ENCODE data around the gene TMEM255B. TPM values are rescaled to one million over a fixed set of nuclear protein-coding genes. Genes with fewer than 3 reads are reported as not detected.

The TMEM255B gene
- total and polyA plus RNA-seq, 2 donors (not counting 3 experiments of a cell fraction or from before 2014, with no cell fraction given), result 105 to 121 TPM

GRCh38 chr13:113770441-113770840 lies 11.4 kb downstream of the TMEM255B start:
- no peaks in the 10 kb centered on the region for H3K27me3 ChIP-seq (ENCODE audit: control insufficient read depth in 2 of 2, insufficient read depth in 2 of 2, low read length in 2 of 2)
- no peaks in the 10 kb centered on the region for H3K9me1 ChIP-seq (replicated peaks; ENCODE audit: control insufficient read depth, extremely low read depth, insufficient read depth, low read length)
- H4K20me1 ChIP-seq (replicated peaks; ENCODE audit: control insufficient read depth, extremely low read depth, insufficient read depth, low read length), result no peaks in the 10 kb centered on the region
- dilution Hi-C loops (cut with MboI; ENCODE audit: extremely low pct_ligation_motif_present, low sequenced_read_pairs), result no loop called here
- no peaks in the 10 kb centered on the region for H3K9me3 ChIP-seq (replicated peaks; ENCODE audit: control insufficient read depth, insufficient read depth, low read length)
- no peak for DNase-seq (ENCODE audit: low read depth, low spot score)
- H3K4me3 ChIP-seq (replicated peaks in 1 of 3; ENCODE audit: insufficient read depth in 1 of 3, low read depth in 1 of 3, low read length in 3 of 3), result no peak overlapping the region
- CTCF ChIA-PET, result interaction anchor here (1.4 kb wide), 1 partner anchor 11 kb away, joined by 3 read pairs; the partner anchor contains the start of gene TMEM255B
- H3K27ac ChIP-seq (ENCODE audit: insufficient read depth, low read depth, low read length), result no peak overlapping the region
- H3K4me1 ChIP-seq (ENCODE audit: control insufficient read depth, extremely low read depth, insufficient read depth, low read length), result peaks cover 39% of the 10 kb centered on the region
- H3K36me3 ChIP-seq (ENCODE audit: control insufficient read depth in 2 of 2, extremely low read depth in 1 of 2, insufficient read depth in 2 of 2, low read length in 2 of 2), result peaks cover 19 to 40% of the 10 kb centered on the region in 2 experiments
- no peak overlapping the region for H2AFZ ChIP-seq (ENCODE audit: low read depth, low read length)
- no peak overlapping the region for H3K9ac ChIP-seq (replicated peaks; ENCODE audit: extremely low read depth, insufficient read depth, low read length)
- no peak overlapping the region for H3K4me2 ChIP-seq (ENCODE audit: insufficient read depth, low read length)
- no peak for FAIRE-seq
- intact Hi-C loops (cut with micrococcal nuclease), result no loop called here
- no TSS peak for BruUV-seq (replicated peaks)
- POLR2A ChIA-PET, result no interaction called here
- peaks cover 2% of the 10 kb centered on the region for H3K79me2 ChIP-seq (ENCODE audit: control insufficient read depth, insufficient read depth, low read length)
- TF ChIP-seq, protein P1, sequence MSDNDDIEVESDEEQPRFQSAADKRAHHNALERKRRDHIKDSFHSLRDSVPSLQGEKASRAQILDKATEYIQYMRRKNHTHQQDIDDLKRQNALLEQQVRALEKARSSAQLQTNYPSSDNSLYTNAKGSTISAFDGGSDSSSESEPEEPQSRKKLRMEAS (IDR thresholded peaks at IDR 0.05; ENCODE audit: insufficient read depth, insufficient read length), result no peak
- no peak for TF ChIP-seq POLR2AphosphoS5 (IDR thresholded peaks at IDR 0.05; ENCODE audit: insufficient read depth, low read depth, low read length)
- TF ChIP-seq FOS (IDR thresholded peaks at IDR 0.05; ENCODE audit: borderline replicate concordance, insufficient read depth, low read length), result no peak
- TF ChIP-seq GATA2 (IDR thresholded peaks at IDR 0.05; ENCODE audit: insufficient read depth, insufficient read length, low read depth, low read length), result no peak
- TF ChIP-seq JUN (IDR thresholded peaks at IDR 0.05; ENCODE audit: borderline replicate concordance, insufficient read depth, insufficient read length, low read depth), result no peak
- TF ChIP-seq CTCF (IDR thresholded peaks at IDR 0.05; ENCODE audit: extremely low read depth in 1 of 2, insufficient read depth in 1 of 2, low read depth in 1 of 2, low read length in 2 of 2), result no peak
